Endothelial cell of umbilical vein (primary cell): ENCODE data around the gene CNOT4. TPM values are rescaled to one million over a fixed set of nuclear protein-coding genes. Genes with fewer than 3 reads are reported as not detected.
"Not testable (repeated sequence)": the region's sequence is repeated elsewhere in the genome, so short reads cannot be mapped to it uniquely, and the experiment has no call there.

Experiments used
- BruUV-seq: library from RNA; stranded (reverse); fragments of 400-500 nt; replicated peaks from 2 replicates; lab custom pipeline; 2021; lab: Mats Ljungman, UMichigan
- CTCF ChIA-PET: fragments of 300-600, 350-600 bp; sonication (Branson Sonifier 250); formaldehyde crosslinking; loops from one replicate; lab custom pipeline; 2021; ENCODE audit warnings: antibody characterized with exemption, inconsistent platforms; lab: Charles Lee
- POLR2A ChIA-PET: fragments of 300-600, 350-600 bp; sonication (Branson Sonifier 250); formaldehyde crosslinking; loops from one replicate; lab custom pipeline; 2021; ENCODE audit warnings: antibody characterized with exemption, inconsistent platforms; lab: Charles Lee
- DNase-seq: peaks from one replicate; pipeline ENCODE4 v3.0.0-alpha.2; 2011; ENCODE audit warnings: low read depth, low spot score
- FAIRE-seq: peaks from 2 replicates; lab custom pipeline; 2011; peaks lifted over from hg19 to GRCh38; lab: Jason Lieb, UNC
- H2AFZ ChIP-seq: 2 replicates; pipeline ENCODE4 v1.6.0; 2012; ENCODE audit warnings: low read depth, low read length, control low read depth, inconsistent platforms
- H3K27ac ChIP-seq: 2 replicates; pipeline ENCODE4 v1.5.1; 2011; ENCODE audit warnings: low read depth, mild to moderate bottlenecking, control low read depth, low read length, moderate library complexity; ENCODE audit not compliant: insufficient read depth
- H3K27me3 ChIP-seq, 2 experiments: 2 replicates each; pipeline versions ENCODE4 v1.6.0 to v1.6.1; 2011; ENCODE audit warnings: low read length in 2 of 2, mixed read lengths in 1 of 2; ENCODE audit not compliant: control insufficient read depth in 2 of 2, insufficient read depth in 2 of 2
- H3K36me3 ChIP-seq, 2 experiments: 2 replicates in 1 of 2; 3 replicates in 1 of 2; pipeline ENCODE4 v1.5.1; 2011; ENCODE audit warnings: low read length in 2 of 2, mild to moderate bottlenecking in 1 of 2, moderate library complexity in 1 of 2; ENCODE audit not compliant: control insufficient read depth in 2 of 2, insufficient read depth in 2 of 2; ENCODE audit errors: extremely low read depth in 1 of 2
- H3K4me1 ChIP-seq: 3 replicates; pipeline ENCODE4 v1.5.1; 2011; ENCODE audit warnings: mild to moderate bottlenecking, low read length; ENCODE audit not compliant: control insufficient read depth, insufficient read depth; ENCODE audit errors: extremely low read depth
- H3K4me2 ChIP-seq: 2 replicates; pipeline ENCODE4 v1.6.1; 2011; ENCODE audit warnings: low read length, control low read depth, mixed read lengths; ENCODE audit not compliant: insufficient read depth
- H3K4me3 ChIP-seq, 3 experiments: fragments of 200-600 bp in 1 of 3; sonication (generic), shearing (Covaris generic) in 1 of 3; replicated peaks in 1 of 3; 2 replicates each; pipeline ENCODE4 v1.5.1; 2011 to 2016; ENCODE audit warnings: control low read depth in 3 of 3, low read length in 3 of 3, mild to moderate bottlenecking in 2 of 3, inconsistent platforms in 1 of 3, low read depth in 1 of 3, moderate library complexity in 1 of 3; ENCODE audit not compliant: insufficient read depth in 1 of 3
- H3K79me2 ChIP-seq: 2 replicates; pipeline ENCODE4 v1.6.0; 2012; ENCODE audit warnings: low read length, inconsistent platforms; ENCODE audit not compliant: control insufficient read depth, insufficient read depth
- H3K9ac ChIP-seq: replicated peaks from 2 replicates; pipeline ENCODE3; 2011; ENCODE audit warnings: low read length, control low read depth; ENCODE audit not compliant: insufficient read depth; ENCODE audit errors: extremely low read depth
- H3K9me1 ChIP-seq: replicated peaks from 3 replicates; pipeline ENCODE4 v1.6.0; 2011; ENCODE audit warnings: mild to moderate bottlenecking, low read length; ENCODE audit not compliant: control insufficient read depth, insufficient read depth; ENCODE audit errors: extremely low read depth
- H3K9me3 ChIP-seq: replicated peaks from 2 replicates; pipeline ENCODE4 v1.5.1; 2012; ENCODE audit warnings: low read length, inconsistent platforms; ENCODE audit not compliant: control insufficient read depth, insufficient read depth
- H4K20me1 ChIP-seq: replicated peaks from 2 replicates; pipeline ENCODE3; 2011; ENCODE audit warnings: mild to moderate bottlenecking, low read length; ENCODE audit not compliant: control insufficient read depth, insufficient read depth; ENCODE audit errors: extremely low read depth
- CTCF ChIP-seq, 2 donors: IDR thresholded peaks; 1 replicate in 1 of 2; 2 replicates in 1 of 2; pipeline ENCODE4 v1.5.1; 2011; ENCODE audit warnings: low read length in 2 of 2, mild to moderate bottlenecking in 2 of 2, moderate library complexity in 2 of 2, control low read depth in 1 of 2, inconsistent platforms in 1 of 2, low read depth in 1 of 2; ENCODE audit not compliant: insufficient read depth in 1 of 2; ENCODE audit errors: extremely low read depth in 1 of 2
- EZH2 ChIP-seq: IDR thresholded peaks from 2 replicates; pipeline ENCODE4 v1.6.1; 2012; ENCODE audit warnings: borderline replicate concordance, low read depth, mild to moderate bottlenecking, moderate library complexity, low read length, inconsistent platforms; ENCODE audit not compliant: severe bottlenecking
- FOS ChIP-seq: IDR thresholded peaks from 2 replicates; pipeline ENCODE4 v1.6.1; 2011; ENCODE audit warnings: mild to moderate bottlenecking, low read length, moderate library complexity, borderline replicate concordance; ENCODE audit not compliant: insufficient read depth
- GATA2 ChIP-seq: IDR thresholded peaks from 2 replicates; pipeline ENCODE4 v1.7.0; 2011; ENCODE audit warnings: low read depth, mild to moderate bottlenecking, moderate library complexity, mixed read lengths, low read length; ENCODE audit not compliant: insufficient read length, insufficient read depth
- JUN ChIP-seq: IDR thresholded peaks from 2 replicates; pipeline ENCODE4 v1.6.1; 2011; ENCODE audit warnings: borderline replicate concordance, low read depth; ENCODE audit not compliant: insufficient read length, insufficient read depth
- MYC ChIP-seq: IDR thresholded peaks from one replicate; pipeline ENCODE4 v1.6.1; 2011; ENCODE audit warnings: mild to moderate bottlenecking, low read depth, low read length
- POLR2A ChIP-seq: IDR thresholded peaks from 2 replicates; pipeline ENCODE4 v1.6.1; 2012; ENCODE audit warnings: low read depth, mild to moderate bottlenecking, control low read depth, low read length
- POLR2AphosphoS5 ChIP-seq: IDR thresholded peaks from 2 replicates; pipeline ENCODE4 v1.6.1; 2012; ENCODE audit warnings: low read depth, mild to moderate bottlenecking, control low read depth, low read length, moderate library complexity; ENCODE audit not compliant: insufficient read depth
- dilution Hi-C: fragments of 300-500 bp; cut with MboI; formaldehyde crosslinking; loops from one replicate; pipeline ENCODE4 v1.15.0; 2019; ENCODE audit warnings: low sequenced_read_pairs; ENCODE audit not compliant: extremely low pct_ligation_motif_present
- intact Hi-C: fragments of 100-400 bp; cut with micrococcal nuclease; formaldehyde crosslinking; loops from one replicate; pipeline ENCODE4 v1.10.0; 2022
- polyA plus RNA-seq, 4 experiments: library from polyadenylated mRNA; depleted of rRNA in 3 of 4; stranded (reverse) in 3 of 4; unstranded in 1 of 4; fragments of >200 nt; gene quantifications; 2 replicates each; pipeline versions ENCODE4 v1.2.1 to v1.2.3, GENCODE V29; 2011 to 2012; ENCODE audit warnings: missing spikeins in 1 of 4
- total RNA-seq: library from RNA; stranded (reverse); gene quantifications from 2 replicates; pipeline ENCODE4 v1.2.3, GENCODE V29; 2021
- TF ChIP-seq, protein P1 (sequence below): IDR thresholded peaks from 2 replicates; pipeline ENCODE4 v1.6.1; 2011; ENCODE audit not compliant: insufficient read depth, insufficient read length

CNOT4 gene
- total and polyA plus RNA-seq, 2 donors (not counting 3 experiments of a cell fraction or from before 2014, with no cell fraction given) = 10.3 to 21.7 TPM

- intact Hi-C loops = no loop called here
- no peak for FAIRE-seq
- no peak overlapping the region for H3K4me3 ChIP-seq
- no peaks in the 10 kb centered on the region for H3K9me3 ChIP-seq
- no peaks in the 10 kb centered on the region for H3K4me1 ChIP-seq
- no TSS peak for BruUV-seq
- CTCF ChIA-PET = interaction anchor here (1.1 to 1.2 kb wide), 2 partner anchors 62 to 70 kb away, joined by 3 to 4 read pairs; no protein-coding TSS in a partner anchor
- H3K27ac ChIP-seq = no peak overlapping the region
- H4K20me1 ChIP-seq = peaks cover 4% of the 10 kb centered on the region
- no peaks in the 10 kb centered on the region for H3K9me1 ChIP-seq
- H2AFZ ChIP-seq = no peak overlapping the region
- DNase-seq = no peak
- POLR2A ChIA-PET = no interaction called here
- H3K79me2 ChIP-seq = peaks cover 89% of the 10 kb centered on the region
- no peaks in the 10 kb centered on the region for H3K27me3 ChIP-seq
- no peak overlapping the region for H3K9ac ChIP-seq
- H3K4me2 ChIP-seq = no peak overlapping the region
- dilution Hi-C loops = no loop called here
- TF ChIP-seq FOS = no peak
- no peaks in the 10 kb centered on the region for H3K36me3 ChIP-seq
These were observed 8.5 kb downstream of the CNOT4 start for GRCh38 chr7:135501402-135501801.

- Histone ChIP-seq H4K20me1 (peaks cover 4% of the 10 kb centered on the region), H3K9me3 (no peaks in the 10 kb centered on the region), H3K27me3 (no peaks in the 10 kb centered on the region), H3K4me1 (no peaks in the 10 kb centered on the region), H3K36me3 (no peaks in the 10 kb centered on the region), H3K4me2 (no peak overlapping the region), H2AFZ (no peak overlapping the region), H3K9ac (no peak overlapping the region), H3K79me2 (peaks cover 83% of the 10 kb centered on the region), H3K27ac (no peak overlapping the region), H3K9me1 (no peaks in the 10 kb centered on the region), H3K4me3 (no peak overlapping the region)
- DNase-seq (no peak), FAIRE-seq (no peak)
- TF ChIP-seq FOS = no peak
- TF ChIP-seq MYC = no peak
- no peak for TF ChIP-seq POLR2AphosphoS5
- TF ChIP-seq EZH2 = no peak
- TF ChIP-seq POLR2A = no peak
- no peak for TF ChIP-seq CTCF (IDR thresholded peaks at IDR 0.05; ENCODE audit: extremely low read depth in 1 of 2, insufficient read depth in 1 of 2, low read depth in 1 of 2, low read length in 2 of 2)
- TF ChIP-seq, protein P1, sequence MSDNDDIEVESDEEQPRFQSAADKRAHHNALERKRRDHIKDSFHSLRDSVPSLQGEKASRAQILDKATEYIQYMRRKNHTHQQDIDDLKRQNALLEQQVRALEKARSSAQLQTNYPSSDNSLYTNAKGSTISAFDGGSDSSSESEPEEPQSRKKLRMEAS = no peak
- TF ChIP-seq JUN = no peak
- TF ChIP-seq GATA2 = no peak
- dilution Hi-C loops = no loop called here
- CTCF ChIA-PET = interaction anchor here (0.9 kb wide), 1 partner anchor 226 kb away, joined by 3 read pairs; no protein-coding TSS in a partner anchor
- intact Hi-C loops = no loop called here
- POLR2A ChIA-PET = no interaction called here
- no TSS peak for BruUV-seq
These were observed 10.1 kb downstream of the CNOT4 start for GRCh38 chr7:135499818-135500217.

GRCh38 chr7:135497161-135497560 is 12.7 kb downstream of the CNOT4 start:
- H3K4me3 ChIP-seq, dilution Hi-C loops, H3K36me3 ChIP-seq, H3K27ac ChIP-seq, FAIRE-seq, BruUV-seq, POLR2A ChIA-PET, H3K4me2 ChIP-seq, H3K9ac ChIP-seq, H4K20me1 ChIP-seq, H3K27me3 ChIP-seq, intact Hi-C loops, H3K9me1 ChIP-seq, DNase-seq, H3K4me1 ChIP-seq, H2AFZ ChIP-seq, H3K9me3 ChIP-seq: not testable (repeated sequence)
- H3K79me2 ChIP-seq = peaks cover 88% of the 10 kb centered on the region
- CTCF ChIA-PET = interaction anchor here (0.8 kb wide), 1 partner anchor 10 kb away, joined by 3 read pairs; no protein-coding TSS in a partner anchor
